NCI-H2107 treated with DMSO at 0.1 percent for 48 hours (cell line): ENCODE results near the gene SLC6A12.

Source experiments
- DNase-seq: peaks from one replicate; lab custom pipeline; 2025; ENCODE audit not compliant: unreplicated experiment; lab: John Stamatoyannopoulos, UW

The SLC6A12 gene

GRCh38 chr12:180445-180844, 33.5 kb downstream of the SLC6A12 start:
- no peak for DNase-seq

GRCh38 chr12:179885-180284, 34.1 kb downstream of the SLC6A12 start:
- no peak for DNase-seq

- DNase-seq = peak; percentile 84
Observed at GRCh38 chr12:179131-179884, 34.6 kb downstream of the SLC6A12 start.

- DNase-seq = no peak
Observed at GRCh38 chr12:178829-179109, 35.2 kb downstream of the SLC6A12 start.

- DNase-seq = no peak
Observed at GRCh38 chr12:177980-178828, 35.8 kb downstream of the SLC6A12 start.

GRCh38 chr12:177336-177979, 36.5 kb downstream of the SLC6A12 start:
- DNase-seq = no peak

- no peak for DNase-seq
Observed at GRCh38 chr12:176321-177181, 37.4 kb downstream of the SLC6A12 start.

- no peak for DNase-seq
Observed at GRCh38 chr12:175759-176158, 38.2 kb downstream of the SLC6A12 start.

- DNase-seq = no peak
Observed at GRCh38 chr12:175250-175649, 38.7 kb downstream of the SLC6A12 start.

GRCh38 chr12:174596-174995, 39.4 kb downstream of the SLC6A12 start:
- no peak for DNase-seq

GRCh38 chr12:174124-174523, 39.8 kb downstream of the SLC6A12 start:
- DNase-seq = no peak

- no peak for DNase-seq
Observed at GRCh38 chr12:172732-173161, 41.2 kb downstream of the SLC6A12 start.

GRCh38 chr12:171743-172676, 41.9 kb downstream of the SLC6A12 start:
- DNase-seq = no peak

GRCh38 chr12:171276-171675, 42.7 kb downstream of the SLC6A12 start:
- DNase-seq = no peak

- no peak for DNase-seq
Observed at GRCh38 chr12:170371-171225, 43.4 kb downstream of the SLC6A12 start.

- no peak for DNase-seq
Observed at GRCh38 chr12:169528-170370, 44.2 kb downstream of the SLC6A12 start.

GRCh38 chr12:168763-169525, 45.0 kb downstream of the SLC6A12 start:
- no peak for DNase-seq
